ENCODE results near the gene TIMM22. TPM values are rescaled to one million over a fixed set of nuclear protein-coding genes. Genes with fewer than 3 reads are reported as not detected.

Gene TIMM22
- total RNA-seq, 1 experiment from 2014 or later: 14.0 TPM

DNA sequence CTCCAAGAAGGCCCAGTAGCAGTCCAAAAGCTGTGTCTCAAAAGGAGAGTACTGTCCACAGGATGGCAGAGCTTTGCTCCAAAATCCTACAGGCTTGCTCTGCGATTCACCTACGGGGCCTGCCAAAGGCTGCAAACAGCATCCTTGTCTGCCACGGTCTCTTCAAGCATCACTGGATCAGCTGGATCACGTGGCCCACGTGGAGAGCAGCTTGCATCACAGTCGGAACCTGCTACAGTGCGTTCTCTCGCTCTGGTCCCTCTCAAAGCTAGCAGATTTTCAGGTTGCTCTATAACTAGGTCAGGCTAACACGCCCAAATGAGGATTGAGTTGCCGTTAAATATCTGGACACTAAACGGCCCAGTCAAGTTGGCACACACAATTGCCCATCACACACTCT lies 8.4 kb upstream of the TIMM22 start:
- no peak overlapping the region for H3K4me2 ChIP-seq (ENCODE audit: low read length)
- intact Hi-C loops (cut with micrococcal nuclease): no loop called here
- no TSS peak for BruUV-seq (replicated peaks)
- TF ChIP-seq ZNF274 (IDR thresholded peaks at IDR 0.05; ENCODE audit: low read depth, low read length): no peak
- TF ChIP-seq SP1 (IDR thresholded peaks at IDR 0.05; ENCODE audit: low read depth): no peak
- no peak for TF ChIP-seq EGR1 (IDR thresholded peaks at IDR 0.05; ENCODE audit: low read depth)
- no peak for TF ChIP-seq SRF (IDR thresholded peaks at IDR 0.05; ENCODE audit: low read depth)
- no peak for TF ChIP-seq MAX (IDR thresholded peaks at IDR 0.05)
- no peak for TF ChIP-seq ELF1 (IDR thresholded peaks at IDR 0.05; ENCODE audit: borderline replicate concordance, low read depth)
- no peak for TF ChIP-seq TCF7L2 (IDR thresholded peaks at IDR 0.05; ENCODE audit: borderline replicate concordance, extremely low read depth, insufficient read depth, insufficient read length)
- no peak for TF ChIP-seq ZBTB33 (IDR thresholded peaks at IDR 0.05; ENCODE audit: extremely low read depth, insufficient replicate concordance, low read length)
- ATAC-seq (no peak), DNase-seq (ENCODE audit: low read depth, low spot score) (no peak)
- H3K27me3 ChIP-seq (ENCODE audit: insufficient read depth, low read length): no peaks in the 10 kb centered on the region
- no peaks in the 10 kb centered on the region for H3K9me2 ChIP-seq (ENCODE audit: insufficient read depth)
- CTCF ChIA-PET: interaction anchor here (1.0 kb wide), 1 partner anchor 8 kb away, joined by 3 read pairs; the partner anchor contains the start of gene TIMM22
- H2AFZ ChIP-seq (ENCODE audit: low read depth, low read length, poor library complexity, severe bottlenecking): no peak overlapping the region
- POLR2A ChIA-PET: no interaction called here
- no peak overlapping the region for H3K9ac ChIP-seq (ENCODE audit: low read length)
- no peaks in the 10 kb centered on the region for H3K79me2 ChIP-seq (ENCODE audit: insufficient read depth, low read length)
- no peaks in the 10 kb centered on the region for H4K20me1 ChIP-seq (ENCODE audit: insufficient read depth)
- RAD21 ChIA-PET (ENCODE audit: low non-redundant PET in 1 of 2, low total read pairs in 2 of 2, uncharacterized antibody in 2 of 2, unreplicated experiment in 2 of 2): no interaction called here
- H3K27ac ChIP-seq (ENCODE audit: low read depth, low read length): no peak overlapping the region
- H3K4me1 ChIP-seq (ENCODE audit: control insufficient read depth in 1 of 2, insufficient read depth in 2 of 2, low read length in 2 of 2): no peaks in the 10 kb centered on the region
- peaks cover 0 to 3% of the 10 kb centered on the region in 2 experiments; a peak in 1 of 4 replicates for H3K9me3 ChIP-seq (ENCODE audit: control insufficient read depth in 1 of 2, insufficient read depth in 1 of 2, low read depth in 1 of 2, low read length in 2 of 2)
- no peaks in the 10 kb centered on the region for H3K36me3 ChIP-seq (ENCODE audit: control insufficient read depth in 1 of 2, insufficient read depth in 2 of 2, low read length in 2 of 2)
- no peak overlapping the region for H3K4me3 ChIP-seq (replicated peaks in 1 of 2; ENCODE audit: low read depth in 1 of 2, low read length in 2 of 2)

DNA sequence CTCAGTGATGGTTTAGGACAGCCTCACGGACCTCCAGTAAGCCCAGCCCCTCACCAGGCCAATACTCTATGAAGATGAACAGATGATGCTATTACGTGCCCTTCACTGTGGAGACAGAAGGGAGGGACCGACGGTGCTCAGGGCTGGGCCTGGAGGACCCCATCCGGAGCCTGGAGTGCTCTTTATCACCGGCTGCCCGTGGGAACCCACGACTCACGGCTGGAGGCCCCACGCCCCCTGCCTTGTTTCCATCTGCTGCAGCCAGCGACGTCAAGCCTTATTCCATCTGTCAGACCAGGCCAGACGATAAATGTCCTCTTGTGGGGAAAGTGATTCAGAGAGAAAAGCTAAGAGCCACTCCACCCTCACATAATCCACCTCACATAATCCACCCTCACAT lies 4.0 kb upstream of the TIMM22 start:
- no TSS peak for BruUV-seq (replicated peaks)
- Histone ChIP-seq H3K27me3 (ENCODE audit: insufficient read depth, low read length) (no peaks in the 10 kb centered on the region), H3K9me3 (ENCODE audit: control insufficient read depth in 1 of 2, insufficient read depth in 1 of 2, low read depth in 1 of 2, low read length in 2 of 2) (peaks cover 0 to 7% of the 10 kb centered on the region in 2 experiments; a peak in 1 of 4 replicates), H3K79me2 (ENCODE audit: insufficient read depth, low read length) (peaks cover 10% of the 10 kb centered on the region), H2AFZ (ENCODE audit: low read depth, low read length, poor library complexity, severe bottlenecking) (no peak overlapping the region), H3K4me3 (replicated peaks in 1 of 2; ENCODE audit: low read depth in 1 of 2, low read length in 2 of 2) (no peak overlapping the region), H3K27ac (ENCODE audit: low read depth, low read length) (no peak overlapping the region), H3K4me1 (ENCODE audit: control insufficient read depth in 1 of 2, insufficient read depth in 2 of 2, low read length in 2 of 2) (peaks cover under 1 to 10% of the 10 kb centered on the region in 2 experiments; a peak in 3 of 4 replicates), H3K36me3 (ENCODE audit: control insufficient read depth in 1 of 2, insufficient read depth in 2 of 2, low read length in 2 of 2) (no peaks in the 10 kb centered on the region), H3K9me2 (ENCODE audit: insufficient read depth) (no peaks in the 10 kb centered on the region), H3K9ac (ENCODE audit: low read length) (no peak overlapping the region), H4K20me1 (ENCODE audit: insufficient read depth) (no peaks in the 10 kb centered on the region), H3K4me2 (ENCODE audit: low read length) (no peak overlapping the region)
- ChIA-PET RAD21 (ENCODE audit: low non-redundant PET in 1 of 2, low total read pairs in 2 of 2, uncharacterized antibody in 2 of 2, unreplicated experiment in 2 of 2) (no interaction called here), CTCF (no interaction called here), POLR2A (no interaction called here)
- DNase-seq (ENCODE audit: low read depth, low spot score) (no peak), ATAC-seq (no peak)
- intact Hi-C loops (cut with micrococcal nuclease): no loop called here
- TF ChIP-seq EGR1 (IDR thresholded peaks at IDR 0.05; ENCODE audit: low read depth) (no peak), JUND (IDR thresholded peaks at IDR 0.05) (no peak), POLR2AphosphoS5 (IDR thresholded peaks at IDR 0.05; ENCODE audit: low read depth, low read length) (no peak), SP1 (IDR thresholded peaks at IDR 0.05; ENCODE audit: low read depth) (no peak), MAX (IDR thresholded peaks at IDR 0.05) (no peak), SRF (IDR thresholded peaks at IDR 0.05; ENCODE audit: low read depth) (no peak), ZBTB33 (IDR thresholded peaks at IDR 0.05; ENCODE audit: extremely low read depth, insufficient replicate concordance, low read length) (no peak), ZNF274 (IDR thresholded peaks at IDR 0.05; ENCODE audit: low read depth, low read length) (no peak), CBX3 (IDR thresholded peaks at IDR 0.05; ENCODE audit: low read depth) (no peak), SIN3A (IDR thresholded peaks at IDR 0.05; ENCODE audit: low read depth) (no peak), ATF3 (IDR thresholded peaks at IDR 0.05) (no peak), RAD21 (IDR thresholded peaks at IDR 0.05; ENCODE audit: low read depth) (no peak)

Measured in HCT116 (cell line).